Chondrocyte (in vitro differentiated cells): ENCODE measurements around the gene SEPTIN14. TPM values are rescaled to one million over a fixed set of nuclear protein-coding genes. Genes with fewer than 3 reads are reported as not detected.

Experiments
- DNase-seq: peaks from one replicate; pipeline ENCODE4 v3.0.0; 2021; ENCODE audit warnings: mixed read lengths, low spot score
- H3K27ac Mint-ChIP-seq: one replicate; pipeline ENCODE4 v1.8.0; 2021; ENCODE audit warnings: mild to moderate bottlenecking, moderate library complexity, mixed read lengths; ENCODE audit not compliant: unreplicated experiment
- H3K27me3 Mint-ChIP-seq: 2 replicates; pipeline ENCODE4 v1.8.0; 2021; ENCODE audit warnings: low read depth, mixed read lengths
- H3K36me3 Mint-ChIP-seq: 2 replicates; pipeline ENCODE4 v1.8.0; 2021; ENCODE audit warnings: low read depth, mixed read lengths
- H3K4me1 Mint-ChIP-seq: 2 replicates; pipeline ENCODE4 v1.8.0; 2021; ENCODE audit warnings: low read depth, mild to moderate bottlenecking, mixed read lengths
- H3K4me3 Mint-ChIP-seq: one replicate; pipeline ENCODE4 v1.8.0; 2021; ENCODE audit warnings: mild to moderate bottlenecking, moderate library complexity, mixed read lengths; ENCODE audit not compliant: unreplicated experiment
- H3K9me3 Mint-ChIP-seq: 2 replicates; pipeline ENCODE4 v1.8.0; 2021; ENCODE audit warnings: low read depth, mixed read lengths
- CTCF ChIP-seq: fragments of 200-600 bp; sonication (generic); IDR thresholded peaks from 2 replicates; pipeline ENCODE4 v1.5.0; 2021; ENCODE audit warnings: antibody characterized with exemption, mild to moderate bottlenecking, moderate library complexity
- total RNA-seq: library from RNA; stranded (reverse); gene quantifications from 3 replicates; pipeline ENCODE4 v1.2.1, GENCODE V29; 2021

The SEPTIN14 gene
- total RNA-seq, 1 donor from 2014 or later, result not detected

- H3K4me1 Mint-ChIP-seq, result peaks cover 6% of the 10 kb centered on the region
- peak overlapping the region; percentile 63 for H3K27ac Mint-ChIP-seq
- no peaks in the 10 kb centered on the region for H3K27me3 Mint-ChIP-seq
- TF ChIP-seq CTCF, result no peak
- no peaks in the 10 kb centered on the region for H3K9me3 Mint-ChIP-seq
- no peak for DNase-seq
- no peaks in the 10 kb centered on the region for H3K36me3 Mint-ChIP-seq
- peak overlapping the region; percentile 67 for H3K4me3 Mint-ChIP-seq
Observed at GRCh38 chr7:55887821-55888247, 25.3 kb upstream of the SEPTIN14 start.

GRCh38 chr7:55884321-55884720 is 21.8 kb upstream of the SEPTIN14 start:
- no peak for DNase-seq
- Mint-ChIP-seq H3K4me3 (no peak overlapping the region), H3K4me1 (peaks cover 6% of the 10 kb centered on the region), H3K27ac (no peak overlapping the region), H3K9me3 (no peaks in the 10 kb centered on the region), H3K27me3 (no peaks in the 10 kb centered on the region), H3K36me3 (no peaks in the 10 kb centered on the region)
- no peak for TF ChIP-seq CTCF

- DNase-seq, result no peak
- no peaks in the 10 kb centered on the region for H3K9me3 Mint-ChIP-seq
- H3K27ac Mint-ChIP-seq, result no peak overlapping the region
Observed at GRCh38 chr7:55878691-55879090, 16.1 kb upstream of the SEPTIN14 start.

GRCh38 chr7:55877308-55877707 is 14.8 kb upstream of the SEPTIN14 start:
- Mint-ChIP-seq H3K4me3 (no peak overlapping the region), H3K27me3 (no peaks in the 10 kb centered on the region), H3K27ac (no peak overlapping the region), H3K9me3 (no peaks in the 10 kb centered on the region), H3K36me3 (no peaks in the 10 kb centered on the region), H3K4me1 (no peaks in the 10 kb centered on the region)
- no peak for TF ChIP-seq CTCF
- DNase-seq, result no peak

More at GRCh38 chr7:55878691-55879090, 16.1 kb upstream of the SEPTIN14 start:
- Mint-ChIP-seq H3K4me1 (no peaks in the 10 kb centered on the region), H3K27me3 (no peaks in the 10 kb centered on the region), H3K4me3 (no peak overlapping the region), H3K36me3 (no peaks in the 10 kb centered on the region)
- TF ChIP-seq CTCF, result no peak

- no peaks in the 10 kb centered on the region for H3K36me3 Mint-ChIP-seq
- no peak overlapping the region for H3K27ac Mint-ChIP-seq
- TF ChIP-seq CTCF, result no peak
- no peak overlapping the region for H3K4me3 Mint-ChIP-seq
- no peaks in the 10 kb centered on the region for H3K27me3 Mint-ChIP-seq
- H3K4me1 Mint-ChIP-seq, result no peaks in the 10 kb centered on the region
- no peak for DNase-seq
- no peaks in the 10 kb centered on the region for H3K9me3 Mint-ChIP-seq
Observed at GRCh38 chr7:55873765-55874164, 11.2 kb upstream of the SEPTIN14 start.
